ENCODE results near the gene RPL37.

RPL37 gene

DNA sequence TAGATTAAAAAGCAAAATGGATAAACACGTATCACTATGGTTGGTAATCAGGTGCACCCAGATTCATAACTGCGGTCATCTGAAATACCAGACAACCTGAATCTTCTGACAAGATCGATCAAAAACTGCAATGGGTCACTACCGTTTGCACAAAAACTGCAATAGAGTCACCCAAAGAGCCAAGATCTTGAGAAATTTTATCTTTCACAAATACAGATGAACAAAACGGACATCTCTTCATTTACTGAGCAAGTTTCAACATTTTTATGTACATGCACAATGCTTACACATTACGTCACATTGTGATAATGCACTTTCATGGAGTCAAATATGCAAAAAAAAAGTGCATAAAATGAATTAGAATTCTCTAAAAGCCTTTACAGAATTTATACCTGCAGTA, 55.5 kb downstream of the RPL37 start:
- no peak for DNase-seq
- Histone ChIP-seq H3K4me1 (ENCODE audit: insufficient read depth, low read length) (no peaks in the 10 kb centered on the region), H3K27me3 (ENCODE audit: insufficient read depth, low read length, poor library complexity) (no peaks in the 10 kb centered on the region), H4K20me1 (ENCODE audit: insufficient read depth, low read length) (peaks cover 39% of the 10 kb centered on the region), H3K27ac (ENCODE audit: low read length) (no peak overlapping the region), H2AFZ (ENCODE audit: low read depth, low read length) (no peak overlapping the region), H3K79me2 (ENCODE audit: insufficient read depth, low read length) (peaks cover 74% of the 10 kb centered on the region), H3K36me3 (ENCODE audit: insufficient read depth, low read length) (peaks cover 24% of the 10 kb centered on the region), H3K9me3 (ENCODE audit: insufficient read depth, low read length, severe bottlenecking) (no peaks in the 10 kb centered on the region), H3K4me3 (ENCODE audit: low read depth in 1 of 2, low read length in 2 of 2) (no peak overlapping the region), H3K9ac (ENCODE audit: low read depth, low read length) (no peak overlapping the region), H3K4me2 (ENCODE audit: insufficient read depth, low read length) (no peak overlapping the region)
- TF ChIP-seq, protein P1, sequence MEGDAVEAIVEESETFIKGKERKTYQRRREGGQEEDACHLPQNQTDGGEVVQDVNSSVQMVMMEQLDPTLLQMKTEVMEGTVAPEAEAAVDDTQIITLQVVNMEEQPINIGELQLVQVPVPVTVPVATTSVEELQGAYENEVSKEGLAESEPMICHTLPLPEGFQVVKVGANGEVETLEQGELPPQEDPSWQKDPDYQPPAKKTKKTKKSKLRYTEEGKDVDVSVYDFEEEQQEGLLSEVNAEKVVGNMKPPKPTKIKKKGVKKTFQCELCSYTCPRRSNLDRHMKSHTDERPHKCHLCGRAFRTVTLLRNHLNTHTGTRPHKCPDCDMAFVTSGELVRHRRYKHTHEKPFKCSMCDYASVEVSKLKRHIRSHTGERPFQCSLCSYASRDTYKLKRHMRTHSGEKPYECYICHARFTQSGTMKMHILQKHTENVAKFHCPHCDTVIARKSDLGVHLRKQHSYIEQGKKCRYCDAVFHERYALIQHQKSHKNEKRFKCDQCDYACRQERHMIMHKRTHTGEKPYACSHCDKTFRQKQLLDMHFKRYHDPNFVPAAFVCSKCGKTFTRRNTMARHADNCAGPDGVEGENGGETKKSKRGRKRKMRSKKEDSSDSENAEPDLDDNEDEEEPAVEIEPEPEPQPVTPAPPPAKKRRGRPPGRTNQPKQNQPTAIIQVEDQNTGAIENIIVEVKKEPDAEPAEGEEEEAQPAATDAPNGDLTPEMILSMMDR (IDR thresholded peaks at IDR 0.05; ENCODE audit: borderline replicate concordance, extremely low read depth, low read length, poor library complexity, severe bottlenecking) = no peak
- TF ChIP-seq EZH2 (IDR thresholded peaks at IDR 0.05; ENCODE audit: borderline replicate concordance, low read depth, low read length, severe bottlenecking) = no peak
- ATAC-seq (ENCODE audit: insufficient read depth, low read depth) = no peak

DNA sequence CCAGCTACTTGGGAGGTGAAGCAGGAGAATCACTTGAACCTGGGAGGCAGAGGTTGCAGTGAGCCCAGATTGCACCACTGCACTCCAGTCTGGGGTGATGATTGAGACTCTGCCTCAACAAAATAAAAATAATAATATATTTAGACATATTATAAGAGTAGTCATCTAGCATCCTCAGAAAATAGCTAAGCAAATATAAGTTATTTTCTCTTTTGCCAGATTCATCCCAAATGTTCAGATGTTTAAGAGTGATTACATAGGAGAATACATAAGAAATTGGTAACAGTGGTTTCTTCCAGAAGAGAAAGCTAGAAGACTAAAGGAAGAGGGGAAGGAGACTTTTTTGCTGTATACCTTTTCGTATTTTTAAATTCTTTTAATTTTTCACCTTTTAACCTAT, 56.9 kb downstream of the RPL37 start:
- no peak overlapping the region for H3K4me2 ChIP-seq (ENCODE audit: insufficient read depth, low read length)
- no peaks in the 10 kb centered on the region for H3K9me3 ChIP-seq (ENCODE audit: insufficient read depth, low read length, severe bottlenecking)
- H2AFZ ChIP-seq (ENCODE audit: low read depth, low read length) = no peak overlapping the region
- no peak overlapping the region for H3K9ac ChIP-seq (ENCODE audit: low read depth, low read length)
- H3K4me3 ChIP-seq (ENCODE audit: low read depth in 1 of 2, low read length in 2 of 2) = no peak overlapping the region
- no peaks in the 10 kb centered on the region for H3K27me3 ChIP-seq (ENCODE audit: insufficient read depth, low read length, poor library complexity)
- TF ChIP-seq EZH2 (IDR thresholded peaks at IDR 0.05; ENCODE audit: borderline replicate concordance, low read depth, low read length, severe bottlenecking) = no peak
- TF ChIP-seq, protein P1 (IDR thresholded peaks at IDR 0.05; ENCODE audit: borderline replicate concordance, extremely low read depth, low read length, poor library complexity, severe bottlenecking) = no peak
- H3K27ac ChIP-seq (ENCODE audit: low read length) = no peak overlapping the region
- H3K36me3 ChIP-seq (ENCODE audit: insufficient read depth, low read length) = peaks cover 35% of the 10 kb centered on the region
- DNase-seq (no peak), ATAC-seq (ENCODE audit: insufficient read depth, low read depth) (no peak)
- H3K79me2 ChIP-seq (ENCODE audit: insufficient read depth, low read length) = peaks cover 60% of the 10 kb centered on the region
- H3K4me1 ChIP-seq (ENCODE audit: insufficient read depth, low read length) = no peaks in the 10 kb centered on the region
- peaks cover 28% of the 10 kb centered on the region for H4K20me1 ChIP-seq (ENCODE audit: insufficient read depth, low read length)

DNA sequence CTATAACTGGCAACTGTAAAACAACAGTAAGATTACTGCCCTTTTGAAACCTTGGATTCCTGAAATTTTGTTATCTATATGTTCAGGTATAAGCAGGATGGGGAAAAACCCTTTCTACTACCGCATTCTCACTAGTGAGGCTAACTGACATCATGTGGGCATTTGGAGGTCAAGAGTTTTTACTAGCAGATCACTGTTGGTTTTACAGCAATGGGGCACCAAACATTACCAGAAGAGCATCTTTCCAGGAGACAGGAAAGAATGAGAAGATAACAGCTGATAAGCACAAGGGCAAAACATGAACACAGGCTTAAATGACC, 58.4 kb downstream of the RPL37 start:
- ATAC-seq (ENCODE audit: insufficient read depth, low read depth) (no peak), DNase-seq (no peak)
- Histone ChIP-seq H3K4me1 (ENCODE audit: insufficient read depth, low read length) (no peaks in the 10 kb centered on the region), H3K4me3 (ENCODE audit: low read depth in 1 of 2, low read length in 2 of 2) (no peak overlapping the region), H3K79me2 (ENCODE audit: insufficient read depth, low read length) (peaks cover 45% of the 10 kb centered on the region), H3K27ac (ENCODE audit: low read length) (0 out of 2 replicates have a peak overlapping the region, but pooled peaks have one; percentile 20), H3K9ac (ENCODE audit: low read depth, low read length) (no peak overlapping the region), H2AFZ (ENCODE audit: low read depth, low read length) (no peak overlapping the region), H3K4me2 (ENCODE audit: insufficient read depth, low read length) (no peak overlapping the region), H3K27me3 (ENCODE audit: insufficient read depth, low read length, poor library complexity) (no peaks in the 10 kb centered on the region), H4K20me1 (ENCODE audit: insufficient read depth, low read length) (peaks cover 16% of the 10 kb centered on the region), H3K9me3 (ENCODE audit: insufficient read depth, low read length, severe bottlenecking) (no peaks in the 10 kb centered on the region), H3K36me3 (ENCODE audit: insufficient read depth, low read length) (peaks cover 49% of the 10 kb centered on the region)
- TF ChIP-seq, protein P1 (IDR thresholded peaks at IDR 0.05; ENCODE audit: borderline replicate concordance, extremely low read depth, low read length, poor library complexity, severe bottlenecking) = no peak
- TF ChIP-seq EZH2 (IDR thresholded peaks at IDR 0.05; ENCODE audit: borderline replicate concordance, low read depth, low read length, severe bottlenecking) = no peak
